WTC11 (cell line): ENCODE measurements around the gene PPP6C. TPM values are rescaled to one million over a fixed set of nuclear protein-coding genes. Genes with fewer than 3 reads are reported as not detected.

Experiments
- ATAC-seq: fragments of 200-7000 bp; cut with Tn5 transposase; 2 replicates; pipeline ENCODE4 v1.10.0; 2021; ENCODE audit warnings: mild to moderate bottlenecking, moderate library complexity
- CTCF ChIA-PET: fragments of 300-600 bp; sonication (Branson Sonifier 250); formaldehyde crosslinking; loops from one replicate; lab custom pipeline; 2021; ENCODE audit warnings: antibody characterized with exemption; lab: Charles Lee
- POLR2A ChIA-PET: fragments of 350-600 bp; sonication (Branson Sonifier 250); formaldehyde crosslinking; loops from one replicate; lab custom pipeline; 2021; ENCODE audit warnings: antibody characterized with exemption; lab: Charles Lee
- DNase-seq: peaks from one replicate; pipeline ENCODE4 v3.0.0; 2021; ENCODE audit warnings: low spot score
- H3K27ac Mint-ChIP-seq: 2 replicates; pipeline ENCODE4 v1.8.0; 2021; ENCODE audit warnings: mixed read lengths
- H3K27me3 Mint-ChIP-seq: 2 replicates; pipeline ENCODE4 v1.8.0; 2021; ENCODE audit warnings: low read depth, mild to moderate bottlenecking, moderate library complexity, mixed read lengths
- H3K36me3 Mint-ChIP-seq: 2 replicates; pipeline ENCODE4 v1.8.0; 2021; ENCODE audit warnings: mixed read lengths
- H3K4me1 Mint-ChIP-seq: 2 replicates; pipeline ENCODE4 v1.8.0; 2022; ENCODE audit warnings: mixed read lengths
- H3K4me3 Mint-ChIP-seq: 2 replicates; pipeline ENCODE4 v1.8.0; 2021; ENCODE audit warnings: mild to moderate bottlenecking, moderate library complexity, mixed read lengths
- H3K9me3 Mint-ChIP-seq: 2 replicates; pipeline ENCODE4 v1.8.0; 2021; ENCODE audit warnings: mixed read lengths
- ETV6 ChIP-seq: sonication (generic); formaldehyde crosslinking; IDR thresholded peaks from 2 replicates; pipeline ENCODE4 v1.8.1; 2022; ENCODE audit warnings: mild to moderate bottlenecking, missing genetic modification reagents
- FOXK1 ChIP-seq: sonication (generic); formaldehyde crosslinking; IDR thresholded peaks from 2 replicates; pipeline ENCODE4 v1.8.0; 2022; ENCODE audit warnings: mild to moderate bottlenecking, moderate library complexity, missing genetic modification reagents
- GRHL2 ChIP-seq: fragments of 250-450 bp; sonication (Bioruptor Pico); IDR thresholded peaks from 2 replicates; pipeline ENCODE4 v1.8.0; 2022; ENCODE audit warnings: mild to moderate bottlenecking, moderate library complexity; ENCODE audit not compliant: insufficient replicate concordance, severe bottlenecking
- JAZF1 ChIP-seq: fragments of 250-450 bp; sonication (Bioruptor Pico); IDR thresholded peaks from 2 replicates; pipeline ENCODE4 v1.9.0; 2021; ENCODE audit warnings: moderate library complexity, mild to moderate bottlenecking, inconsistent platforms
- MXD4 ChIP-seq: fragments of 250-450 bp; sonication (Bioruptor Pico); IDR thresholded peaks from 2 replicates; pipeline ENCODE4 v1.8.0; 2021; ENCODE audit warnings: mild to moderate bottlenecking, moderate library complexity, borderline replicate concordance
- NFE2L1 ChIP-seq: sonication (generic); formaldehyde crosslinking; IDR thresholded peaks from 2 replicates; pipeline ENCODE4 v1.8.1; 2023; ENCODE audit warnings: missing genetic modification reagents
- NFYB ChIP-seq: sonication (generic); formaldehyde crosslinking; conservative IDR thresholded peaks from 2 replicates; pipeline ENCODE4 v1.8.0; 2022; ENCODE audit warnings: low read depth, missing genetic modification reagents
- RELA ChIP-seq: sonication (generic); formaldehyde crosslinking; IDR thresholded peaks from 2 replicates; pipeline ENCODE4 v1.8.1; 2022; ENCODE audit warnings: missing genetic modification reagents, mild to moderate bottlenecking, borderline replicate concordance
- TEAD4 ChIP-seq: sonication (generic); formaldehyde crosslinking; IDR thresholded peaks from 2 replicates; pipeline ENCODE4 v1.8.0; 2022; ENCODE audit warnings: mild to moderate bottlenecking, missing genetic modification reagents
- ZNF138 ChIP-seq: sonication (generic); formaldehyde crosslinking; conservative IDR thresholded peaks from 2 replicates; pipeline ENCODE4 v1.8.1; 2022; ENCODE audit warnings: mild to moderate bottlenecking, moderate library complexity, missing genetic modification reagents
- ZNF396 ChIP-seq: fragments of 250-450 bp; sonication (Bioruptor Pico); IDR thresholded peaks from 2 replicates; pipeline ENCODE4 v1.8.0; 2021; ENCODE audit warnings: mild to moderate bottlenecking, moderate library complexity, borderline replicate concordance
- ZNF671 ChIP-seq: fragments of 250-450 bp; sonication (Bioruptor Pico); IDR thresholded peaks from 2 replicates; pipeline ENCODE4 v1.8.0; 2021; ENCODE audit warnings: mild to moderate bottlenecking
- total RNA-seq: library from RNA; stranded (reverse); gene quantifications from 3 replicates; pipeline ENCODE4 v1.2.3, GENCODE V29; 2021
- TF ChIP-seq, protein P1 (sequence below): fragments of 250-450 bp; sonication (Bioruptor Pico); IDR thresholded peaks from 2 replicates; pipeline ENCODE4 v1.9.0; 2021; ENCODE audit warnings: moderate library complexity, mild to moderate bottlenecking, inconsistent platforms, borderline replicate concordance
- TF ChIP-seq, protein P2 (sequence below): fragments of 200-600 bp; IDR thresholded peaks from 2 replicates; pipeline ENCODE4 v1.8.0; 2022; ENCODE audit warnings: antibody characterized with exemption
- TF ChIP-seq, protein P3 (sequence below): sonication (generic); formaldehyde crosslinking; conservative IDR thresholded peaks from 2 replicates; pipeline ENCODE4 v1.8.1; 2022; ENCODE audit warnings: mild to moderate bottlenecking, missing genetic modification reagents
- TF ChIP-seq, protein P4 (sequence below): sonication (generic); formaldehyde crosslinking; IDR thresholded peaks from 2 replicates; pipeline ENCODE4 v1.8.1; 2023; ENCODE audit warnings: mild to moderate bottlenecking, missing genetic modification reagents
- TF ChIP-seq, protein P5 (sequence below): fragments of 250-450 bp; sonication (Bioruptor Pico); IDR thresholded peaks from 2 replicates; pipeline ENCODE4 v1.9.0; 2021; ENCODE audit warnings: mild to moderate bottlenecking, borderline replicate concordance
- TF ChIP-seq, protein P6 (sequence below): sonication (generic); formaldehyde crosslinking; IDR thresholded peaks from 2 replicates; pipeline ENCODE4 v1.8.0; 2022; ENCODE audit warnings: mild to moderate bottlenecking, missing genetic modification reagents
- TF ChIP-seq, protein P7 (sequence below): sonication (generic); formaldehyde crosslinking; IDR thresholded peaks from 2 replicates; pipeline ENCODE4 v1.8.0; 2022; ENCODE audit warnings: mild to moderate bottlenecking, missing genetic modification reagents
- TF ChIP-seq, protein P8 (sequence below): sonication (generic); formaldehyde crosslinking; IDR thresholded peaks from 2 replicates; pipeline ENCODE4 v1.8.1; 2023; ENCODE audit warnings: mild to moderate bottlenecking, missing genetic modification reagents, borderline replicate concordance

The PPP6C gene
- total RNA-seq, 1 experiment from 2014 or later, result 40.9 TPM

DNA sequence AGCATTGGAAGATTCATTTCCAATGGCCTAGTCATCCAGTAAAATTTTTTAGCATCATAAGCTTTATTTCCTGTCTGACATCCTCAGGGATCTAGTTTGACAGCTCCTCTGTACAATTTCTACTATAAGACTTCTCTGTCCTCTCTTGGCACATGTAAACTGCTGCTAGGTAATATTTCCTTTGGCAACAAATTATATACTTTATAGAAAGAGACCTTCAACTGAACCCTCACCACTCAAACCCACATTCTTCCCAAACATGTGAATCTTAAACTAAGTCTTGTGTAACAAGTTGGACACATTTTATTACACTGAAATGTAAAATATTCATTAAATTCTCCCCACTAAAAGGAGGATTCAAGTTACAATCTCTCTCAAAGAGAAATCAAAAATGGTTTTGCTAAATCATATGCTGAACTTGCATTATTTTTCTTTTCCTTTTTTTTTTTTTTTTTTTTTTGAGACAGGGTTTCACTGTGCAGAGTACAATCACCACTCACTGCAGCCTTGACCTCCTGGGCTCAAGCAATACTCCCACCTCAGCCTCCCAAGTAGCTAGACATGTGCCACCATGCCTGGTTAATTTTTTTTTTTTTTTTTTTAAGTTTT lies 83.2 kb downstream of the PPP6C start:
- H3K4me1 Mint-ChIP-seq, result no peaks in the 10 kb centered on the region
- CTCF ChIA-PET, result interaction anchor here (0.7 kb wide), 1 partner anchor 36 kb away, joined by 4 read pairs; no protein-coding TSS in a partner anchor
- peaks cover 26% of the 10 kb centered on the region for H3K36me3 Mint-ChIP-seq
- H3K4me3 Mint-ChIP-seq, result no peak overlapping the region
- DNase-seq, result no peak
- POLR2A ChIA-PET, result no interaction called here
- H3K9me3 Mint-ChIP-seq, result peaks cover 19% of the 10 kb centered on the region
- H3K27ac Mint-ChIP-seq, result no peak overlapping the region
- no peaks in the 10 kb centered on the region for H3K27me3 Mint-ChIP-seq
- TF ChIP-seq JAZF1, result no peak
- TF ChIP-seq, protein P1, sequence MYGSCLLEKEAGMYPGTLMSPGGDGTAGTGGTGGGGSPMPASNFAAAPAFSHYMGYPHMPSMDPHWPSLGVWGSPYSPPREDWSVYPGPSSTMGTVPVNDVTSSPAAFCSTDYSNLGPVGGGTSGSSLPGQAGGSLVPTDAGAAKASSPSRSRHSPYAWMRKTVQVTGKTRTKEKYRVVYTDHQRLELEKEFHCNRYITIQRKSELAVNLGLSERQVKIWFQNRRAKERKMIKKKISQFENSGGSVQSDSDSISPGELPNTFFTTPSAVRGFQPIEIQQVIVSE (CRISPR knock-in tag), result no peak
- no peak for TF ChIP-seq ETV6
- TF ChIP-seq ZNF396 (CRISPR knock-in tag), result no peak
- TF ChIP-seq FOXK1 (CRISPR knock-in tag), result no peak
- TF ChIP-seq ZNF671, result no peak
- TF ChIP-seq, protein P2, sequence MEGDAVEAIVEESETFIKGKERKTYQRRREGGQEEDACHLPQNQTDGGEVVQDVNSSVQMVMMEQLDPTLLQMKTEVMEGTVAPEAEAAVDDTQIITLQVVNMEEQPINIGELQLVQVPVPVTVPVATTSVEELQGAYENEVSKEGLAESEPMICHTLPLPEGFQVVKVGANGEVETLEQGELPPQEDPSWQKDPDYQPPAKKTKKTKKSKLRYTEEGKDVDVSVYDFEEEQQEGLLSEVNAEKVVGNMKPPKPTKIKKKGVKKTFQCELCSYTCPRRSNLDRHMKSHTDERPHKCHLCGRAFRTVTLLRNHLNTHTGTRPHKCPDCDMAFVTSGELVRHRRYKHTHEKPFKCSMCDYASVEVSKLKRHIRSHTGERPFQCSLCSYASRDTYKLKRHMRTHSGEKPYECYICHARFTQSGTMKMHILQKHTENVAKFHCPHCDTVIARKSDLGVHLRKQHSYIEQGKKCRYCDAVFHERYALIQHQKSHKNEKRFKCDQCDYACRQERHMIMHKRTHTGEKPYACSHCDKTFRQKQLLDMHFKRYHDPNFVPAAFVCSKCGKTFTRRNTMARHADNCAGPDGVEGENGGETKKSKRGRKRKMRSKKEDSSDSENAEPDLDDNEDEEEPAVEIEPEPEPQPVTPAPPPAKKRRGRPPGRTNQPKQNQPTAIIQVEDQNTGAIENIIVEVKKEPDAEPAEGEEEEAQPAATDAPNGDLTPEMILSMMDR, result no peak
- TF ChIP-seq, protein P3, sequence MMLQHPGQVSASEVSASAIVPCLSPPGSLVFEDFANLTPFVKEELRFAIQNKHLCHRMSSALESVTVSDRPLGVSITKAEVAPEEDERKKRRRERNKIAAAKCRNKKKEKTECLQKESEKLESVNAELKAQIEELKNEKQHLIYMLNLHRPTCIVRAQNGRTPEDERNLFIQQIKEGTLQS (CRISPR knock-in tag), result no peak
- no peak for TF ChIP-seq ZNF138 (CRISPR knock-in tag)
- TF ChIP-seq RELA (CRISPR knock-in tag), result no peak
- no peak for TF ChIP-seq MXD4
- TF ChIP-seq, protein P4, sequence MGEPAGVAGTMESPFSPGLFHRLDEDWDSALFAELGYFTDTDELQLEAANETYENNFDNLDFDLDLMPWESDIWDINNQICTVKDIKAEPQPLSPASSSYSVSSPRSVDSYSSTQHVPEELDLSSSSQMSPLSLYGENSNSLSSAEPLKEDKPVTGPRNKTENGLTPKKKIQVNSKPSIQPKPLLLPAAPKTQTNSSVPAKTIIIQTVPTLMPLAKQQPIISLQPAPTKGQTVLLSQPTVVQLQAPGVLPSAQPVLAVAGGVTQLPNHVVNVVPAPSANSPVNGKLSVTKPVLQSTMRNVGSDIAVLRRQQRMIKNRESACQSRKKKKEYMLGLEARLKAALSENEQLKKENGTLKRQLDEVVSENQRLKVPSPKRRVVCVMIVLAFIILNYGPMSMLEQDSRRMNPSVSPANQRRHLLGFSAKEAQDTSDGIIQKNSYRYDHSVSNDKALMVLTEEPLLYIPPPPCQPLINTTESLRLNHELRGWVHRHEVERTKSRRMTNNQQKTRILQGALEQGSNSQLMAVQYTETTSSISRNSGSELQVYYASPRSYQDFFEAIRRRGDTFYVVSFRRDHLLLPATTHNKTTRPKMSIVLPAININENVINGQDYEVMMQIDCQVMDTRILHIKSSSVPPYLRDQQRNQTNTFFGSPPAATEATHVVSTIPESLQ (CRISPR knock-in tag), result no peak
- TF ChIP-seq, protein P5, sequence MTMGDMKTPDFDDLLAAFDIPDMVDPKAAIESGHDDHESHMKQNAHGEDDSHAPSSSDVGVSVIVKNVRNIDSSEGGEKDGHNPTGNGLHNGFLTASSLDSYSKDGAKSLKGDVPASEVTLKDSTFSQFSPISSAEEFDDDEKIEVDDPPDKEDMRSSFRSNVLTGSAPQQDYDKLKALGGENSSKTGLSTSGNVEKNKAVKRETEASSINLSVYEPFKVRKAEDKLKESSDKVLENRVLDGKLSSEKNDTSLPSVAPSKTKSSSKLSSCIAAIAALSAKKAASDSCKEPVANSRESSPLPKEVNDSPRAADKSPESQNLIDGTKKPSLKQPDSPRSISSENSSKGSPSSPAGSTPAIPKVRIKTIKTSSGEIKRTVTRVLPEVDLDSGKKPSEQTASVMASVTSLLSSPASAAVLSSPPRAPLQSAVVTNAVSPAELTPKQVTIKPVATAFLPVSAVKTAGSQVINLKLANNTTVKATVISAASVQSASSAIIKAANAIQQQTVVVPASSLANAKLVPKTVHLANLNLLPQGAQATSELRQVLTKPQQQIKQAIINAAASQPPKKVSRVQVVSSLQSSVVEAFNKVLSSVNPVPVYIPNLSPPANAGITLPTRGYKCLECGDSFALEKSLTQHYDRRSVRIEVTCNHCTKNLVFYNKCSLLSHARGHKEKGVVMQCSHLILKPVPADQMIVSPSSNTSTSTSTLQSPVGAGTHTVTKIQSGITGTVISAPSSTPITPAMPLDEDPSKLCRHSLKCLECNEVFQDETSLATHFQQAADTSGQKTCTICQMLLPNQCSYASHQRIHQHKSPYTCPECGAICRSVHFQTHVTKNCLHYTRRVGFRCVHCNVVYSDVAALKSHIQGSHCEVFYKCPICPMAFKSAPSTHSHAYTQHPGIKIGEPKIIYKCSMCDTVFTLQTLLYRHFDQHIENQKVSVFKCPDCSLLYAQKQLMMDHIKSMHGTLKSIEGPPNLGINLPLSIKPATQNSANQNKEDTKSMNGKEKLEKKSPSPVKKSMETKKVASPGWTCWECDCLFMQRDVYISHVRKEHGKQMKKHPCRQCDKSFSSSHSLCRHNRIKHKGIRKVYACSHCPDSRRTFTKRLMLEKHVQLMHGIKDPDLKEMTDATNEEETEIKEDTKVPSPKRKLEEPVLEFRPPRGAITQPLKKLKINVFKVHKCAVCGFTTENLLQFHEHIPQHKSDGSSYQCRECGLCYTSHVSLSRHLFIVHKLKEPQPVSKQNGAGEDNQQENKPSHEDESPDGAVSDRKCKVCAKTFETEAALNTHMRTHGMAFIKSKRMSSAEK, result no peak
- TF ChIP-seq, protein P6, sequence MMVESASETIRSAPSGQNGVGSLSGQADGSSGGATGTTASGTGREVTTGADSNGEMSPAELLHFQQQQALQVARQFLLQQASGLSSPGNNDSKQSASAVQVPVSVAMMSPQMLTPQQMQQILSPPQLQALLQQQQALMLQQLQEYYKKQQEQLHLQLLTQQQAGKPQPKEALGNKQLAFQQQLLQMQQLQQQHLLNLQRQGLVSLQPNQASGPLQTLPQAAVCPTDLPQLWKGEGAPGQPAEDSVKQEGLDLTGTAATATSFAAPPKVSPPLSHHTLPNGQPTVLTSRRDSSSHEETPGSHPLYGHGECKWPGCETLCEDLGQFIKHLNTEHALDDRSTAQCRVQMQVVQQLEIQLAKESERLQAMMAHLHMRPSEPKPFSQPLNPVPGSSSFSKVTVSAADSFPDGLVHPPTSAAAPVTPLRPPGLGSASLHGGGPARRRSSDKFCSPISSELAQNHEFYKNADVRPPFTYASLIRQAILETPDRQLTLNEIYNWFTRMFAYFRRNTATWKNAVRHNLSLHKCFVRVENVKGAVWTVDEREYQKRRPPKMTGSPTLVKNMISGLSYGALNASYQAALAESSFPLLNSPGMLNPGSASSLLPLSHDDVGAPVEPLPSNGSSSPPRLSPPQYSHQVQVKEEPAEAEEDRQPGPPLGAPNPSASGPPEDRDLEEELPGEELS (CRISPR knock-in tag), result no peak
- no peak for TF ChIP-seq TEAD4 (CRISPR knock-in tag)
- TF ChIP-seq, protein P7, sequence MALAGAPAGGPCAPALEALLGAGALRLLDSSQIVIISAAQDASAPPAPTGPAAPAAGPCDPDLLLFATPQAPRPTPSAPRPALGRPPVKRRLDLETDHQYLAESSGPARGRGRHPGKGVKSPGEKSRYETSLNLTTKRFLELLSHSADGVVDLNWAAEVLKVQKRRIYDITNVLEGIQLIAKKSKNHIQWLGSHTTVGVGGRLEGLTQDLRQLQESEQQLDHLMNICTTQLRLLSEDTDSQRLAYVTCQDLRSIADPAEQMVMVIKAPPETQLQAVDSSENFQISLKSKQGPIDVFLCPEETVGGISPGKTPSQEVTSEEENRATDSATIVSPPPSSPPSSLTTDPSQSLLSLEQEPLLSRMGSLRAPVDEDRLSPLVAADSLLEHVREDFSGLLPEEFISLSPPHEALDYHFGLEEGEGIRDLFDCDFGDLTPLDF (CRISPR knock-in tag), result no peak
- TF ChIP-seq NFE2L1 (CRISPR knock-in tag), result no peak
- no peak for TF ChIP-seq NFYB
- TF ChIP-seq, protein P8, sequence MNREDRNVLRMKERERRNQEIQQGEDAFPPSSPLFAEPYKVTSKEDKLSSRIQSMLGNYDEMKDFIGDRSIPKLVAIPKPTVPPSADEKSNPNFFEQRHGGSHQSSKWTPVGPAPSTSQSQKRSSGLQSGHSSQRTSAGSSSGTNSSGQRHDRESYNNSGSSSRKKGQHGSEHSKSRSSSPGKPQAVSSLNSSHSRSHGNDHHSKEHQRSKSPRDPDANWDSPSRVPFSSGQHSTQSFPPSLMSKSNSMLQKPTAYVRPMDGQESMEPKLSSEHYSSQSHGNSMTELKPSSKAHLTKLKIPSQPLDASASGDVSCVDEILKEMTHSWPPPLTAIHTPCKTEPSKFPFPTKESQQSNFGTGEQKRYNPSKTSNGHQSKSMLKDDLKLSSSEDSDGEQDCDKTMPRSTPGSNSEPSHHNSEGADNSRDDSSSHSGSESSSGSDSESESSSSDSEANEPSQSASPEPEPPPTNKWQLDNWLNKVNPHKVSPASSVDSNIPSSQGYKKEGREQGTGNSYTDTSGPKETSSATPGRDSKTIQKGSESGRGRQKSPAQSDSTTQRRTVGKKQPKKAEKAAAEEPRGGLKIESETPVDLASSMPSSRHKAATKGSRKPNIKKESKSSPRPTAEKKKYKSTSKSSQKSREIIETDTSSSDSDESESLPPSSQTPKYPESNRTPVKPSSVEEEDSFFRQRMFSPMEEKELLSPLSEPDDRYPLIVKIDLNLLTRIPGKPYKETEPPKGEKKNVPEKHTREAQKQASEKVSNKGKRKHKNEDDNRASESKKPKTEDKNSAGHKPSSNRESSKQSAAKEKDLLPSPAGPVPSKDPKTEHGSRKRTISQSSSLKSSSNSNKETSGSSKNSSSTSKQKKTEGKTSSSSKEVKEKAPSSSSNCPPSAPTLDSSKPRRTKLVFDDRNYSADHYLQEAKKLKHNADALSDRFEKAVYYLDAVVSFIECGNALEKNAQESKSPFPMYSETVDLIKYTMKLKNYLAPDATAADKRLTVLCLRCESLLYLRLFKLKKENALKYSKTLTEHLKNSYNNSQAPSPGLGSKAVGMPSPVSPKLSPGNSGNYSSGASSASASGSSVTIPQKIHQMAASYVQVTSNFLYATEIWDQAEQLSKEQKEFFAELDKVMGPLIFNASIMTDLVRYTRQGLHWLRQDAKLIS, result no peak
- TF ChIP-seq GRHL2, result no peak
- no peak for ATAC-seq
